ENCODE measurements around the gene SPPL3. TPM values are rescaled to one million over a fixed set of nuclear protein-coding genes. Genes with fewer than 3 reads are reported as not detected.
A peak's percentile ranks its signal among the peaks of the same experiment; 100 is the strongest.

SPPL3 gene
- total and polyA plus RNA-seq, 5 experiments from 2014 or later = 23.3 to 56.2 (median 37.3) TPM

DNA sequence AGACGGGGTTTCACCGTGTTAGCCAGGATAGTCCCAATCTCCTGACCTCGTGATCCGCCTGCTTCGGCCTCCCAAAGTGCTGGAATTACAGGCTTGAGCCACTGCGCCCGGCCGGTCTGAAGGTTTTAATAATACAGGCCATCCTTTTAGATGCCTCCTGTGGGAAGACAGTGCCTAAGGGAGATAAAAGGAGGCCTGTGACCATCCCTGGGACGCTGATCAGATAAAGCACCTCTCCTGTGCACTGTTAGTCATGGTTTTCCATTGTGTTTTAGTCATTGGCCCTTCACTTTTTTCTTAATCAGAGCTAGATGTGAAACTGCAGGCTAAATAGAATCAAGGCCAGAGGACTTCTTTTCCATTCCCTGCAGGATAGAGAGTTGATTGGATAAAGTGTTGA is 186.1 kb downstream of the SPPL3 start:
- POLR2A ChIA-PET = no interaction called here
- H3K4me1 Mint-ChIP-seq = peaks cover 13 to 20% (median 16%) of the 10 kb centered on the region in 4 donors
- no peak for ATAC-seq
- H3K9me3 Mint-ChIP-seq = no peaks in the 10 kb centered on the region
- peak overlapping the region in 1 of 10 donors; percentile 69 for H3K27ac Mint-ChIP-seq
- peaks cover 8 to 84% (median 28%) of the 10 kb centered on the region in 3 donors for H3K36me3 Mint-ChIP-seq
- H3K4me3 Mint-ChIP-seq = no peak overlapping the region
- DNase-seq = no peak
- no peaks in the 10 kb centered on the region for H3K27me3 Mint-ChIP-seq

DNA sequence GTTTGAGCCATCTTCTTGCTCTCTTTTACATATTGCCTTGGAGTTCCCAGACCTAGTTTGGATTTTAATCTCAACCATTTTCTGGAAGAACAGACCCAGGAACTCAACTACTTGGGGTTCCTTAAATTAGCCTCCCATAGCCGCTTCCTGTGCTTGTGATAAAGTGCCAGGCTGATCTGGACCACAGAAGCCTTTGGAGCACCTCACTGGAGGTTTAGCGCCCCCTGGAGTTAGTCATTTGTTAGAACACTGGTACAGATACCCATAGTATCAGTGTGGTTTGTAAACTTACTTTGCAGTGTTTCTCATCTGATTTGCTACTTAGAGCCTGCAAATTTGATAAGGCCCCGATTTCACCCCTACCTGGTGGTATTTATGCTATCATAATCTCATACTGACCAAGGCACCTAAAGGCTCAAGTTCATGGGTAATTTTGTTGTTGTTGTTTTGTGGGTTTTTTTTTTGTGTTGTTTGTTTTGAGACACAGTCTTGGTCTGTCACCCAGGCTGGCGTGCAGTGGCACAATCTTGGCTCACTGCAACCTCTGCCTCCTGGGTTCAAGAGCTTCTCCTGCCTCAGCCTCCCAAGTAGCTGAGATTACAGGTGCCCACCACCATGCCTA is 190.2 kb downstream of the SPPL3 start:
- Mint-ChIP-seq H3K27ac (peak overlapping the region in 8 of 10 donors; percentile 15 to 88 (median 63)), H3K36me3 (peaks cover 4 to 50% (median 14%) of the 10 kb centered on the region in 3 donors), H3K4me3 (peak overlapping the region in 3 of 10 donors; percentile 42 to 54 (median 44)), H3K27me3 (no peaks in the 10 kb centered on the region), H3K9me3 (no peaks in the 10 kb centered on the region), H3K4me1 (peaks cover 23 to 38% (median 33%) of the 10 kb centered on the region in 4 donors)
- POLR2A ChIA-PET = interaction anchor here (0.7 to 1.0 kb wide), 2 partner anchors 73 to 131 kb away, joined by 3 read pairs; no protein-coding TSS in a partner anchor
- ATAC-seq = peak; percentile 61 to 74
- peak; percentile 47 to 88 (median 74) for DNase-seq

DNA sequence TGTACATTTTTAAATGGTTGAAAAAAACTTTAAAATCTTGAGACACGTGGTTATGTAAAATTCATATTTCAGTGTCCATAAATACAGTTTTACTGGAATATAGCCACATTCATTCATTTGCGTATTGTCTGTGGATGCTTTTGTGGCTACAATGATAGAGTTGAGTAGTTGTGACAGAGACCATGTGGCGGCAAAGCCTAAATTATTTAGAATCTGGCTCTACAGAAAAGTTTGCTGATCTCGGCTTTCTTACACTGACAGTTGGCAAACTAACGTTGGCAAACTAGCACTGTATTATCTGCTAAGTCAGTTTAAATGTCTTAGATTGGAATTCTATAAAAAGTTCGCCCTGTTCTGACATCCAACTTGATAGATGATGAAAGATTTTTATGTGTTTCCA is 191.5 kb downstream of the SPPL3 start:
- H3K9me3 Mint-ChIP-seq = no peaks in the 10 kb centered on the region
- DNase-seq (no peak), ATAC-seq (no peak)
- H3K27me3 Mint-ChIP-seq = no peaks in the 10 kb centered on the region
- peaks cover 4 to 36% (median 8%) of the 10 kb centered on the region in 3 donors for H3K36me3 Mint-ChIP-seq
- POLR2A ChIA-PET = no interaction called here
- H3K27ac Mint-ChIP-seq = peak overlapping the region in 6 of 10 donors; percentile 20 to 94 (median 86)
- peak overlapping the region in 1 of 10 donors; percentile 92 for H3K4me3 Mint-ChIP-seq
- peaks cover 20 to 36% (median 31%) of the 10 kb centered on the region in 4 donors for H3K4me1 Mint-ChIP-seq

Other genes with a start within 250 kb of the SPPL3 start
- gene MLEC, start 217.2 kb downstream of the SPPL3 start, total RNA-seq = 10 to 100 TPM; 40.7 to 44.6 TPM
- 10 to 100 TPM; 32.7 to 41.2 (median 36.0) TPM for gene MLEC, start 217.2 kb downstream of the SPPL3 start, polyA plus RNA-seq
- 10 to 100 TPM; 23.3 to 24.2 TPM for gene UNC119B, start 193.9 kb downstream of the SPPL3 start, total RNA-seq
- gene UNC119B, start 193.9 kb downstream of the SPPL3 start, polyA plus RNA-seq = 10 to 100 TPM in 1 of 3 donors, 1 to 10 TPM in 2; 9.6 to 11.5 (median 9.7) TPM
- gene ACADS, start 178.5 kb downstream of the SPPL3 start, total RNA-seq = 10 to 100 TPM; 14.7 to 15.6 TPM
- 10 to 100 TPM; 17.7 to 25.7 (median 22.7) TPM for gene ACADS, start 178.5 kb downstream of the SPPL3 start, polyA plus RNA-seq
- gene HNF1A, start 74.2 kb upstream of the SPPL3 start, total RNA-seq = not detected
- not detected for gene HNF1A, start 74.2 kb upstream of the SPPL3 start, polyA plus RNA-seq
- gene C12orf43, start 112.1 kb upstream of the SPPL3 start, total RNA-seq = 10 to 100 TPM; 18.1 to 21.3 TPM
- 10 to 100 TPM; 23.4 to 26.0 (median 25.4) TPM for gene C12orf43, start 112.1 kb upstream of the SPPL3 start, polyA plus RNA-seq
- gene OASL, start 134.9 kb upstream of the SPPL3 start, total RNA-seq = 1 to 10 TPM; 1.6 to 1.9 TPM
- 10 to 100 TPM in 1 of 3 donors, 1 to 10 TPM in 2; 1.9 to 11.2 (median 3.0) TPM for gene OASL, start 134.9 kb upstream of the SPPL3 start, polyA plus RNA-seq
- gene P2RX7, start 228.5 kb upstream of the SPPL3 start, total RNA-seq = 1 to 10 TPM; 4.3 to 4.5 TPM
- 1 to 10 TPM; 3.2 to 6.9 (median 6.6) TPM for gene P2RX7, start 228.5 kb upstream of the SPPL3 start, polyA plus RNA-seq